Neuronal stem cell (in vitro differentiated cells): ENCODE data around the gene PRKD3.

Experiments
- DNase-seq: peaks from one replicate; pipeline ENCODE4 v3.0.0-alpha.2; 2013; ENCODE audit warnings: low spot score
- H2AFZ ChIP-seq: one replicate; pipeline ENCODE4 v1.6.1; 2013; ENCODE audit warnings: mild to moderate bottlenecking, low read length, inconsistent platforms
- H2AK5ac ChIP-seq: 2 replicates; pipeline ENCODE4 v1.6.1; 2013; ENCODE audit warnings: low read depth, mild to moderate bottlenecking, inconsistent platforms, low read length, moderate library complexity, mixed read lengths
- H2BK120ac ChIP-seq: 2 replicates; pipeline ENCODE4 v1.6.1; 2013; ENCODE audit warnings: low read depth, mild to moderate bottlenecking, inconsistent platforms, low read length, moderate library complexity, mixed read lengths
- H2BK12ac ChIP-seq: one replicate; pipeline ENCODE4 v1.6.1; 2013; ENCODE audit warnings: low read length, inconsistent platforms
- H2BK15ac ChIP-seq: 2 replicates; pipeline ENCODE4 v1.6.1; 2013; ENCODE audit warnings: mild to moderate bottlenecking, low read length, inconsistent platforms, mixed read lengths
- H2BK5ac ChIP-seq: one replicate; pipeline ENCODE4 v1.6.1; 2013; ENCODE audit warnings: inconsistent platforms, mild to moderate bottlenecking, low read length, moderate library complexity
- H3K14ac ChIP-seq: one replicate; pipeline ENCODE4 v1.6.1; 2013; ENCODE audit warnings: low read length, inconsistent platforms
- H3K18ac ChIP-seq: 2 replicates; pipeline ENCODE4 v1.6.1; 2013; ENCODE audit warnings: low read length, inconsistent platforms
- H3K23ac ChIP-seq: 2 replicates; pipeline ENCODE4 v1.6.1; 2013; ENCODE audit warnings: low read depth, mild to moderate bottlenecking, mixed read lengths, low read length, inconsistent platforms; ENCODE audit not compliant: poor library complexity
- H3K27ac ChIP-seq: replicated peaks from 3 replicates; pipeline ENCODE4 v1.5.1; 2013; ENCODE audit warnings: low read length, inconsistent platforms
- H3K27me3 ChIP-seq, 3 experiments: 2 replicates each; pipeline ENCODE4 v1.6.1; 2013; ENCODE audit warnings: low read length in 3 of 3, mild to moderate bottlenecking in 2 of 3, inconsistent platforms in 1 of 3, low read depth in 1 of 3, mixed read lengths in 1 of 3, moderate library complexity in 1 of 3; ENCODE audit not compliant: control insufficient read depth in 3 of 3, insufficient read depth in 3 of 3
- H3K36me3 ChIP-seq, 2 donors: replicated peaks in 1 of 2; 2 replicates each; pipeline ENCODE4 v1.6.1; 2013; ENCODE audit warnings: low read length in 2 of 2; ENCODE audit not compliant: control insufficient read depth in 2 of 2, insufficient read depth in 2 of 2
- H3K4ac ChIP-seq: 2 replicates; pipeline ENCODE4 v1.6.1; 2013; ENCODE audit warnings: inconsistent platforms, mild to moderate bottlenecking, low read length, moderate library complexity
- H3K4me1 ChIP-seq, 2 donors: 1 replicate in 1 of 2; 2 replicates in 1 of 2; pipeline ENCODE4 v1.6.1; 2013; ENCODE audit warnings: low read length in 2 of 2, low read depth in 1 of 2; ENCODE audit not compliant: control insufficient read depth in 2 of 2, insufficient read depth in 1 of 2
- H3K4me2 ChIP-seq: one replicate; pipeline ENCODE4 v1.6.1; 2013; ENCODE audit warnings: mild to moderate bottlenecking, low read length, inconsistent platforms; ENCODE audit not compliant: insufficient read depth, poor library complexity, severe bottlenecking
- H3K4me3 ChIP-seq, 2 donors: 2 replicates each; pipeline ENCODE4 v1.5.1; 2013; ENCODE audit warnings: low read length in 2 of 2, mild to moderate bottlenecking in 2 of 2, inconsistent platforms in 1 of 2, moderate library complexity in 1 of 2
- H3K79me1 ChIP-seq: one replicate; pipeline ENCODE4 v1.6.1; 2013; ENCODE audit warnings: low read depth, mild to moderate bottlenecking, inconsistent platforms, low read length, moderate library complexity
- H3K9ac ChIP-seq: one replicate; pipeline ENCODE4 v1.6.1; 2013; ENCODE audit warnings: mild to moderate bottlenecking, low read depth, low read length, inconsistent platforms; ENCODE audit not compliant: poor library complexity
- H3K9me3 ChIP-seq, 2 donors: replicated peaks in 1 of 2; 2 replicates each; pipeline versions ENCODE3 to v1.6.1; 2013; ENCODE audit warnings: low read length in 2 of 2, mild to moderate bottlenecking in 2 of 2, inconsistent platforms in 1 of 2, low read depth in 1 of 2, mixed read lengths in 1 of 2, moderate library complexity in 1 of 2; ENCODE audit not compliant: control insufficient read depth in 2 of 2, insufficient read depth in 1 of 2
- H4K8ac ChIP-seq: one replicate; pipeline ENCODE4 v1.6.1; 2013; ENCODE audit warnings: low read depth, mild to moderate bottlenecking, inconsistent platforms, low read length, moderate library complexity
- H4K91ac ChIP-seq: one replicate; pipeline ENCODE4 v1.6.1; 2013; ENCODE audit warnings: low read length, low read depth, mild to moderate bottlenecking, inconsistent platforms; ENCODE audit not compliant: poor library complexity
- WGBS, 2 donors: extraction: QIAGEN DNeasy Blood & Tissue Kit; methylation state at CpG; one replicate each; pipeline ENCODE4 v1.1.7; 2013; ENCODE audit warnings: missing lambda C conversion rate in 2 of 2, mixed read lengths in 1 of 2; ENCODE audit not compliant: insufficient read length in 2 of 2, insufficient replicate concordance in 1 of 2; ENCODE audit errors: extremely low coverage in 2 of 2; 5-methylcytosine and 5-hydroxymethylcytosine counted together

PRKD3 gene

DNA sequence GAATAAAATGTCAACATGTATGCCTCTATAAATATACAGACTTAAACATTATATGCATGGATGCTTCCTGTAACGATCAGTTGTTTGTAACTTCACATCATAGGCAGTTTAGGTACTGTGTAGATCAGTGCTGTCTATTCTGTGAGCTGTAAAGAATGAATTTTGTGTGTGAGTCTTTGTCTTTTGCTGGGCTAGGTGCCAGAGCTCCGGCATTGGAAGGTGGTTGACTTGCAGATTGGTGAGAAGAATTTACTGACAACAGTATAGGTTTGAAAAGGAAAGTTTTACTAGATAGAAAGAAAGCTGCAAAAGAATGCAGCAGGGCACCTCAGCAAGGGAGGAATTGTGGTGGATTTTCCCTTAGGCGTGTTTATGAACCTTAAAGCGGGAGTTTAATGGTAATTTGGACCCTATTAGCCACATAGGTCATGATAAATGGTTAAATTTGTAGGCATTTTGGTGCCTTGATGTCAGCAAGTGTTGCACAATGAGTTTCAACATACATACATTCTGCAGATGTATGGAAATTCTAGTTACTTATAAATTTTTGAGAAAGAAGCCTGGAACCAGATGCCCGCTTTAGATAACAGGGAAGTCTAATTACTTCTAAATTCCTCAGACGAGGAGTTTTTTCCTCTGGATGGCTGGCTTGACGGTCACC is 13.1 kb upstream of the PRKD3 start:
- H3K4me2 ChIP-seq = no peak overlapping the region
- no peaks in the 10 kb centered on the region for H3K79me1 ChIP-seq
- no peak overlapping the region for H2BK15ac ChIP-seq
- H2AFZ ChIP-seq = no peak overlapping the region
- no peak overlapping the region for H4K91ac ChIP-seq
- H3K9me3 ChIP-seq = no peaks in the 10 kb centered on the region
- peaks cover 0 to 3% (median 0%) of the 10 kb centered on the region in 3 experiments for H3K27me3 ChIP-seq
- no peak overlapping the region for H3K14ac ChIP-seq
- H3K9ac ChIP-seq = no peak overlapping the region
- H2AK5ac ChIP-seq = no peak overlapping the region
- H3K4me3 ChIP-seq = no peak overlapping the region
- H3K36me3 ChIP-seq = no peaks in the 10 kb centered on the region
- H3K4me1 ChIP-seq = no peaks in the 10 kb centered on the region
- no peak overlapping the region for H3K23ac ChIP-seq
- no peak overlapping the region for H4K8ac ChIP-seq
- H2BK12ac ChIP-seq = no peak overlapping the region
- H2BK120ac ChIP-seq = no peak overlapping the region
- H3K27ac ChIP-seq = no peak overlapping the region
- no peak overlapping the region for H3K18ac ChIP-seq
- H2BK5ac ChIP-seq = no peak overlapping the region
- WGBS, 2 donors = no CpG with 5 or more reads among the region's 7 CpGs
- no peak for DNase-seq
- H3K4ac ChIP-seq = no peak overlapping the region

GRCh38 chr2:37335604-37336003 is 11.0 kb upstream of the PRKD3 start:
- Histone ChIP-seq H2AK5ac (no peak overlapping the region), H2BK15ac (no peak overlapping the region), H3K27ac (no peak overlapping the region), H3K4me2 (no peak overlapping the region), H3K4me3 (no peak overlapping the region), H3K9ac (no peak overlapping the region), H2BK5ac (no peak overlapping the region), H4K8ac (no peak overlapping the region), H2BK12ac (no peak overlapping the region), H3K4me1 (no peaks in the 10 kb centered on the region), H3K27me3 (peaks cover 0 to 6% (median 0%) of the 10 kb centered on the region in 3 experiments), H3K9me3 (no peaks in the 10 kb centered on the region), H3K18ac (no peak overlapping the region), H3K23ac (no peak overlapping the region), H3K4ac (no peak overlapping the region), H3K36me3 (no peaks in the 10 kb centered on the region), H3K14ac (no peak overlapping the region), H3K79me1 (no peaks in the 10 kb centered on the region), H2BK120ac (no peak overlapping the region), H2AFZ (no peak overlapping the region), H4K91ac (no peak overlapping the region)
- WGBS, 2 donors = no CpG with 5 or more reads among the region's 2 CpGs
- no peak for DNase-seq

DNA sequence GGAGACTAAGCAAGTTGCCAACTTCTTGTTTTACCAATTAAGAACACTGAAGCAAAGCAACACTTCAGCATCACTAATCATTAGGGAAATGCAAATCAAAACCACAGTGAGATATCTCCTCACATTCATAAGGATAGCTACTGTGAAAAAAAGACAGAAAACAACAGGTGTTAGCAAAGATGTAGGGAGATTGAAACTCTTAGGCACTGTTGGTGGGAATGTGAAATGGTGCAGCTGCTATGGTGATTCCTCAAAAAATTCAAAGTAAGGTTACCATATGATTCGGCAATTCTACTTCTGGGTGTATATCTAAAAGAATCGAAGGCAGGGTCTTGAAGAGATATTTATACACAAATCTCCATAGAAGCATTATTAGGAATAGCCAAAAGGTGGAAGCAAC is 8.6 kb upstream of the PRKD3 start:
- Histone ChIP-seq H2AFZ (no peak overlapping the region), H3K4me1 (no peaks in the 10 kb centered on the region), H3K4me2 (no peak overlapping the region), H3K27me3 (peaks cover 0 to 6% (median 0%) of the 10 kb centered on the region in 3 experiments), H3K4ac (no peak overlapping the region), H3K27ac (no peak overlapping the region), H3K18ac (no peak overlapping the region), H2BK5ac (no peak overlapping the region), H3K9me3 (no peaks in the 10 kb centered on the region), H2BK12ac (no peak overlapping the region), H3K23ac (no peak overlapping the region), H4K91ac (no peak overlapping the region), H3K79me1 (no peaks in the 10 kb centered on the region), H3K36me3 (no peaks in the 10 kb centered on the region), H4K8ac (no peak overlapping the region), H3K14ac (no peak overlapping the region), H2BK15ac (no peak overlapping the region), H3K4me3 (no peak overlapping the region), H2AK5ac (no peak overlapping the region), H3K9ac (no peak overlapping the region), H2BK120ac (no peak overlapping the region)
- DNase-seq = no peak
- no CpG with 5 or more reads among the region's 2 CpGs for WGBS, 2 donors

- peaks cover 0 to 6% (median 0%) of the 10 kb centered on the region in 3 experiments for H3K27me3 ChIP-seq
- no peak overlapping the region for H2BK5ac ChIP-seq
- no peak overlapping the region for H3K14ac ChIP-seq
- no peak overlapping the region for H2BK120ac ChIP-seq
- no peaks in the 10 kb centered on the region for H3K79me1 ChIP-seq
- H3K23ac ChIP-seq = no peak overlapping the region
- H3K18ac ChIP-seq = no peak overlapping the region
- no peaks in the 10 kb centered on the region for H3K9me3 ChIP-seq
- H3K36me3 ChIP-seq = no peaks in the 10 kb centered on the region
- H2AK5ac ChIP-seq = no peak overlapping the region
- H3K27ac ChIP-seq = no peak overlapping the region
- H2BK15ac ChIP-seq = no peak overlapping the region
- no CpG with 5 or more reads among the region's 3 CpGs for WGBS, 2 donors
- no peak overlapping the region for H4K91ac ChIP-seq
- H2AFZ ChIP-seq = no peak overlapping the region
- H3K4ac ChIP-seq = no peak overlapping the region
- no peak overlapping the region for H3K9ac ChIP-seq
- DNase-seq = no peak
- H2BK12ac ChIP-seq = no peak overlapping the region
- H3K4me1 ChIP-seq = no peaks in the 10 kb centered on the region
- no peak overlapping the region for H3K4me2 ChIP-seq
- H4K8ac ChIP-seq = no peak overlapping the region
- no peak overlapping the region for H3K4me3 ChIP-seq
These were observed 7.9 kb upstream of the PRKD3 start for GRCh38 chr2:37332560-37332959.
